ENCODE data around the gene FCN2. TPM values are rescaled to one million over a fixed set of nuclear protein-coding genes. Genes with fewer than 3 reads are reported as not detected.

The FCN2 gene
- total RNA-seq, 4 donors from 2014 or later = not detected

- no peak overlapping the region for H3K4me3 ChIP-seq
- intact Hi-C loops (cut with DNase I) = no loop called here
- H3K4me1 ChIP-seq = no peaks in the 10 kb centered on the region
- no peaks in the 10 kb centered on the region for H3K36me3 ChIP-seq
- DNase-seq = no peak
- H3K27ac ChIP-seq = no peak overlapping the region
- H3K27me3 ChIP-seq = peaks cover 0 to 31% (median 0%) of the 10 kb centered on the region in 4 donors
- H3K9me3 ChIP-seq = no peaks in the 10 kb centered on the region
- no peak for TF ChIP-seq POLR2A (IDR thresholded peaks at IDR 0.05)
- WGBS, 2 donors = 73 to 85% methylated on average over 9 to 22 of the region's 27 CpGs
These were observed 7.3 kb downstream of the FCN2 start for GRCh38 chr9:134887686-134888602.

DNA sequence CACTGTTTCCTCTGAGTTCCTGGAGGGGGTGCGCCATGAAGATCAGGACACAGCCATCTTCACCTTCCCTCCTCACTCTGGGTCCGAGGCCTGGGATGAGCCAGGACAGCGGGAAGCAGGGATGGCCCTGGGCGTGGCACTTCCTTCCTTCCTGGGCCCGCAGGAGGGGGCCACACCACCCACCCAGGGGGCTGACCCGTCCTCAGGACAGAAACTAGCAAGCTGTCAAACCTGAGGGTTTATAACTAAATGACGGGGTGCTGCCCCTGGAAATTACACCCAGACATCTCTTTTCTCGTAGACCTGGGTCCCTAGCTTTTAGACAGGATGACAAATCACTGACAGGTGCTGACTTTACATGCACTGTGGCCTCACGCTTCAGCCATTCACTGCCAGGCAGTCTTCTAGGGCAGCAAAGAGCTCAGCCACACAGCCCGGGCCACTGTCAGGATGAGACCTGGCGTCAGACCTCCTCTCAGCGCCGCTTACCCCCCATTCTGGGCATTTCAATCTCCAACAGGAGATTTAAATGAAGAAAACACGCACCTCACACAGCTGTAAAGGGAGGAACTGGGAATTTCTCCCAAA is 8.1 kb downstream of the FCN2 start:
- H3K36me3 ChIP-seq = no peaks in the 10 kb centered on the region
- H3K4me1 ChIP-seq = no peaks in the 10 kb centered on the region
- no peak overlapping the region for H3K4me3 ChIP-seq
- no peak overlapping the region for H3K27ac ChIP-seq
- no peak for DNase-seq
- intact Hi-C loops (cut with DNase I) = no loop called here
- WGBS, 2 donors = 61 to 86% methylated on average over 6 to 7 of the region's 14 CpGs
- TF ChIP-seq, protein P1, sequence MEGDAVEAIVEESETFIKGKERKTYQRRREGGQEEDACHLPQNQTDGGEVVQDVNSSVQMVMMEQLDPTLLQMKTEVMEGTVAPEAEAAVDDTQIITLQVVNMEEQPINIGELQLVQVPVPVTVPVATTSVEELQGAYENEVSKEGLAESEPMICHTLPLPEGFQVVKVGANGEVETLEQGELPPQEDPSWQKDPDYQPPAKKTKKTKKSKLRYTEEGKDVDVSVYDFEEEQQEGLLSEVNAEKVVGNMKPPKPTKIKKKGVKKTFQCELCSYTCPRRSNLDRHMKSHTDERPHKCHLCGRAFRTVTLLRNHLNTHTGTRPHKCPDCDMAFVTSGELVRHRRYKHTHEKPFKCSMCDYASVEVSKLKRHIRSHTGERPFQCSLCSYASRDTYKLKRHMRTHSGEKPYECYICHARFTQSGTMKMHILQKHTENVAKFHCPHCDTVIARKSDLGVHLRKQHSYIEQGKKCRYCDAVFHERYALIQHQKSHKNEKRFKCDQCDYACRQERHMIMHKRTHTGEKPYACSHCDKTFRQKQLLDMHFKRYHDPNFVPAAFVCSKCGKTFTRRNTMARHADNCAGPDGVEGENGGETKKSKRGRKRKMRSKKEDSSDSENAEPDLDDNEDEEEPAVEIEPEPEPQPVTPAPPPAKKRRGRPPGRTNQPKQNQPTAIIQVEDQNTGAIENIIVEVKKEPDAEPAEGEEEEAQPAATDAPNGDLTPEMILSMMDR (IDR thresholded peaks at IDR 0.05) = no peak
- TF ChIP-seq POLR2A (IDR thresholded peaks at IDR 0.05) = no peak
- peaks cover 0 to 33% (median 0%) of the 10 kb centered on the region in 4 donors for H3K27me3 ChIP-seq
- no peaks in the 10 kb centered on the region for H3K9me3 ChIP-seq

GRCh38 chr9:134889386-134890154 is 9.0 kb downstream of the FCN2 start:
- Histone ChIP-seq H3K4me1 (no peaks in the 10 kb centered on the region), H3K4me3 (no peak overlapping the region), H3K9me3 (peaks cover 0 to 1% (median 0%) of the 10 kb centered on the region in 3 donors), H3K27ac (no peak overlapping the region), H3K36me3 (no peaks in the 10 kb centered on the region), H3K27me3 (peaks cover 0 to 35% (median 0%) of the 10 kb centered on the region in 4 donors)
- intact Hi-C loops (cut with DNase I) = no loop called here
- WGBS, 2 donors = 69 to 83% methylated on average over 6 to 7 of the region's 10 CpGs
- TF ChIP-seq, protein P1 (IDR thresholded peaks at IDR 0.05) = no peak
- no peak for TF ChIP-seq POLR2A (IDR thresholded peaks at IDR 0.05)
- no peak for DNase-seq

DNA sequence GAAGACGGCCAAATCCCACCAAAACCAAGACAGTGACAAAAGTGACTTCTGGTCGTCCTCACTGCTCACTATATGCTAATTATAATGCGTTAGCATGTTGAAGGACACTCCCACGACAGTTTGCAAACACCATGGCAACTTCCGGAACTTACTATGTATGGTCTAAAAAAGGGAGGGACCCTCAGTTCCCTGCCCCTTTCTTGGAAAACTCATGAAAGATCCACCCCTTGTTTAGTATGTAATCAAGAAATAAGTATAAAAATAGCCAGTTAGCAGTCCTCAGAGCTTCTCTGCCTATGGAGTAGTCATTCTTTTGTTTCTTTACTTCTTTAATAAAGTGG is 9.5 kb downstream of the FCN2 start:
- 78 to 83% methylated on average over 5 of the region's 5 CpGs for WGBS, 2 donors

GRCh38 chr9:134891053-134891452 is 10.4 kb downstream of the FCN2 start:
- peaks cover 0 to 8% (median 4%) of the 10 kb centered on the region in 3 donors for H3K4me1 ChIP-seq
- no peak for DNase-seq
- peaks cover 0 to 28% (median 0%) of the 10 kb centered on the region in 4 donors for H3K27me3 ChIP-seq
- H3K27ac ChIP-seq = no peak overlapping the region
- no peak overlapping the region for H3K4me3 ChIP-seq
- TF ChIP-seq, protein P1 (IDR thresholded peaks at IDR 0.05) = no peak
- 71 to 93% methylated on average over 2 to 6 of the region's 8 CpGs for WGBS, 2 donors
- H3K36me3 ChIP-seq = no peaks in the 10 kb centered on the region
- peaks cover 0 to 6% (median 0%) of the 10 kb centered on the region in 3 donors for H3K9me3 ChIP-seq
- intact Hi-C loops (cut with DNase I) = no loop called here

More for the DNA sequence above, 9.5 kb downstream of the FCN2 start:
- H3K4me1 ChIP-seq = no peaks in the 10 kb centered on the region
- no peak overlapping the region for H3K27ac ChIP-seq
- intact Hi-C loops (cut with DNase I) = no loop called here
- no peak overlapping the region for H3K4me3 ChIP-seq
- H3K27me3 ChIP-seq = peaks cover 0 to 36% (median 0%) of the 10 kb centered on the region in 4 donors
- no peak for DNase-seq
- H3K9me3 ChIP-seq = peaks cover 0 to 6% (median 0%) of the 10 kb centered on the region in 3 donors
- no peaks in the 10 kb centered on the region for H3K36me3 ChIP-seq
- no peak for TF ChIP-seq POLR2A (IDR thresholded peaks at IDR 0.05)
- TF ChIP-seq, protein P1 (IDR thresholded peaks at IDR 0.05) = no peak

Data from esophagus squamous epithelium (tissue), 5 donors.